H9 (cell line): Measurements from ENCODE around the gene LRIG1. TPM values are rescaled to one million over a fixed set of nuclear protein-coding genes. Genes with fewer than 3 reads are reported as not detected.

Source experiments
- DNase-seq: peaks from one replicate; pipeline ENCODE4 v3.0.0-alpha.2; 2017
- H2AFZ ChIP-seq: one replicate; pipeline ENCODE4 v1.6.1; 2013; ENCODE audit warnings: mild to moderate bottlenecking, low read length, control low read depth, moderate library complexity
- H2AK5ac ChIP-seq: 2 replicates; pipeline ENCODE4 v1.6.1; 2013; ENCODE audit warnings: low read length, control low read depth, mixed read lengths; ENCODE audit not compliant: insufficient read length
- H2BK120ac ChIP-seq: one replicate; pipeline ENCODE4 v1.6.1; 2013; ENCODE audit warnings: low read depth, mild to moderate bottlenecking, low read length, control low read depth, inconsistent platforms; ENCODE audit not compliant: poor library complexity, severe bottlenecking
- H2BK12ac ChIP-seq: 2 replicates; pipeline ENCODE4 v1.6.1; 2013; ENCODE audit warnings: low read length, control low read depth, mixed read lengths, low read depth; ENCODE audit not compliant: insufficient read length
- H2BK15ac ChIP-seq: 2 replicates; pipeline ENCODE4 v1.6.1; 2013; ENCODE audit warnings: low read depth, low read length, control low read depth
- H2BK20ac ChIP-seq: one replicate; pipeline ENCODE4 v1.6.1; 2013; ENCODE audit warnings: low read depth, mild to moderate bottlenecking, low read length, control low read depth, inconsistent platforms; ENCODE audit not compliant: poor library complexity, severe bottlenecking
- H2BK5ac ChIP-seq: 2 replicates; pipeline ENCODE4 v1.6.1; 2013; ENCODE audit warnings: low read length, control low read depth, mixed read lengths; ENCODE audit not compliant: insufficient read length
- H3K14ac ChIP-seq: 2 replicates; pipeline ENCODE4 v1.6.1; 2013; ENCODE audit warnings: low read length, control low read depth; ENCODE audit not compliant: insufficient read depth
- H3K18ac ChIP-seq: 2 replicates; pipeline ENCODE4 v1.6.1; 2013; ENCODE audit warnings: low read depth, mild to moderate bottlenecking, mixed read lengths, low read length, control low read depth; ENCODE audit not compliant: insufficient read length
- H3K23ac ChIP-seq: 2 replicates; pipeline ENCODE4 v1.6.1; 2013; ENCODE audit warnings: low read length, control low read depth, mixed read lengths, low read depth; ENCODE audit not compliant: insufficient read length
- H3K23me2 ChIP-seq: 2 replicates; pipeline ENCODE4 v1.6.1; 2013; ENCODE audit warnings: low read depth, mild to moderate bottlenecking, mixed read lengths, low read length, control low read depth; ENCODE audit not compliant: insufficient read length, poor library complexity, severe bottlenecking
- H3K27ac ChIP-seq: 2 replicates; pipeline ENCODE4 v1.5.1; 2013; ENCODE audit warnings: low read length, control low read depth, mixed read lengths, low read depth; ENCODE audit not compliant: insufficient read length
- H3K27me3 ChIP-seq: 2 replicates; pipeline ENCODE4 v1.6.1; 2013; ENCODE audit warnings: low read length, control low read depth, inconsistent platforms; ENCODE audit not compliant: insufficient read depth
- H3K4ac ChIP-seq: 2 replicates; pipeline ENCODE4 v1.6.1; 2013; ENCODE audit warnings: low read depth, mild to moderate bottlenecking, control low read depth, inconsistent platforms, low read length, moderate library complexity
- H3K4me1 ChIP-seq: 2 replicates; pipeline ENCODE4 v1.6.1; 2013; ENCODE audit warnings: low read length, control low read depth, inconsistent platforms; ENCODE audit not compliant: insufficient read depth
- H3K4me2 ChIP-seq: 2 replicates; pipeline ENCODE4 v1.6.1; 2013; ENCODE audit warnings: low read length, control low read depth, mixed read lengths; ENCODE audit not compliant: insufficient read length, insufficient read depth
- H3K56ac ChIP-seq: 2 replicates; pipeline ENCODE4 v1.6.1; 2013; ENCODE audit warnings: low read depth, mild to moderate bottlenecking, mixed read lengths, low read length, control low read depth; ENCODE audit not compliant: insufficient read length
- H3K79me1 ChIP-seq: 2 replicates; pipeline ENCODE4 v1.6.1; 2013; ENCODE audit warnings: low read depth, mild to moderate bottlenecking, moderate library complexity, low read length, control low read depth, inconsistent platforms; ENCODE audit not compliant: insufficient read depth, poor library complexity, severe bottlenecking
- H3K79me2 ChIP-seq: 2 replicates; pipeline ENCODE4 v1.6.1; 2013; ENCODE audit warnings: low read length, control low read depth, inconsistent platforms; ENCODE audit not compliant: insufficient read depth
- H3K9ac ChIP-seq: 2 replicates; pipeline ENCODE4 v1.6.1; 2013; ENCODE audit warnings: low read length, control low read depth, mixed read lengths; ENCODE audit not compliant: insufficient read length; ENCODE audit errors: extremely low read depth
- H3K9me3 ChIP-seq: one replicate; pipeline ENCODE4 v1.6.1; 2013; ENCODE audit warnings: low read depth, low read length, inconsistent platforms; ENCODE audit not compliant: control insufficient read depth
- H3T11ph ChIP-seq: one replicate; pipeline ENCODE4 v1.6.1; 2013; ENCODE audit warnings: mild to moderate bottlenecking, low read length, control low read depth, inconsistent platforms
- H4K20me1 ChIP-seq: one replicate; pipeline ENCODE4 v1.6.1; 2013; ENCODE audit not compliant: control insufficient read depth, insufficient read length, insufficient read depth
- H4K5ac ChIP-seq: 2 replicates; pipeline ENCODE4 v1.6.1; 2013; ENCODE audit warnings: low read depth, mild to moderate bottlenecking, mixed read lengths, low read length, control low read depth; ENCODE audit not compliant: insufficient read length
- H4K8ac ChIP-seq: replicated peaks from 2 replicates; pipeline ENCODE4 v1.6.1; 2013; ENCODE audit warnings: low read length, control low read depth, mixed read lengths, low read depth; ENCODE audit not compliant: insufficient read length
- H4K91ac ChIP-seq: 2 replicates; pipeline ENCODE4 v1.6.1; 2013; ENCODE audit warnings: low read depth, mild to moderate bottlenecking, moderate library complexity, mixed read lengths, low read length, control low read depth; ENCODE audit not compliant: insufficient read length
- H3K27ac Mint-ChIP-seq, 3 experiments: 2 replicates in 2 of 3; 3 replicates in 1 of 3; pipeline ENCODE4 v1.8.0; 2020 to 2021; ENCODE audit warnings: mixed read lengths in 3 of 3, mild to moderate bottlenecking in 1 of 3, moderate library complexity in 1 of 3
- H3K27me3 Mint-ChIP-seq: 2 replicates; pipeline ENCODE4 v1.8.0; 2021; ENCODE audit warnings: low read depth, mild to moderate bottlenecking, moderate library complexity, mixed read lengths
- H3K36me3 Mint-ChIP-seq, 3 experiments: 2 replicates in 2 of 3; 3 replicates in 1 of 3; pipeline ENCODE4 v1.8.0; 2020 to 2021; ENCODE audit warnings: low read depth in 3 of 3, mixed read lengths in 3 of 3; ENCODE audit not compliant: insufficient read depth in 1 of 3
- H3K4me1 Mint-ChIP-seq, 2 experiments: 2 replicates each; pipeline ENCODE4 v1.8.0; 2020; ENCODE audit warnings: mixed read lengths in 2 of 2
- H3K4me3 Mint-ChIP-seq, 2 experiments: 2 replicates in 1 of 2; 3 replicates in 1 of 2; pipeline ENCODE4 v1.8.0; 2020 to 2021; ENCODE audit warnings: mild to moderate bottlenecking in 2 of 2, mixed read lengths in 2 of 2, moderate library complexity in 1 of 2
- H3K9me3 Mint-ChIP-seq, 2 experiments: 2 replicates in 1 of 2; 3 replicates in 1 of 2; pipeline ENCODE4 v1.8.0; 2020; ENCODE audit warnings: mild to moderate bottlenecking in 2 of 2, mixed read lengths in 2 of 2, moderate library complexity in 1 of 2
- CTCF ChIP-seq: fragments of 200-600 bp; sonication (generic); conservative IDR thresholded peaks from 3 replicates; pipeline ENCODE4 v1.8.0; 2021; ENCODE audit warnings: antibody characterized with exemption, mild to moderate bottlenecking
- WGBS: extraction: QIAGEN DNeasy Blood & Tissue Kit; methylation state at CpG from one replicate; pipeline ENCODE4 v1.1.7; 2013; ENCODE audit warnings: missing lambda C conversion rate, low lambda C conversion rate, mixed read lengths; ENCODE audit not compliant: insufficient read length; ENCODE audit errors: extremely low coverage; 5-methylcytosine and 5-hydroxymethylcytosine counted together
- total RNA-seq: library from RNA; stranded (reverse); gene quantifications from 2 replicates; pipeline ENCODE4 v1.2.1, GENCODE V29; 2021

The LRIG1 gene
- total RNA-seq, 1 experiment from 2014 or later, result 70.3 TPM

GRCh38 chr3:66489115-66489514 is 11.7 kb downstream of the LRIG1 start:
- H3K4me1 ChIP-seq, result peaks cover 34% of the 10 kb centered on the region

More at GRCh38 chr3:66489115-66489514, 11.7 kb downstream of the LRIG1 start:
- Histone ChIP-seq H3K14ac (no peak overlapping the region), H3K79me1 (peaks cover 8% of the 10 kb centered on the region), H3K18ac (no peak overlapping the region), H2BK20ac (no peak overlapping the region), H3K4me2 (no peak overlapping the region), H3K23ac (no peak overlapping the region), H3T11ph (no peak overlapping the region), H3K9me3 (no peaks in the 10 kb centered on the region), H2AK5ac (no peak overlapping the region), H4K91ac (no peak overlapping the region), H3K56ac (no peak overlapping the region), H3K23me2 (no peaks in the 10 kb centered on the region), H2AFZ (no peak overlapping the region), H3K79me2 (peaks cover 76% of the 10 kb centered on the region), H2BK5ac (no peak overlapping the region), H3K27me3 (no peaks in the 10 kb centered on the region), H4K5ac (no peak overlapping the region), H2BK12ac (no peak overlapping the region), H3K4ac (no peak overlapping the region), H3K9ac (no peak overlapping the region), H3K27ac (no peak overlapping the region), H2BK120ac (no peak overlapping the region), H4K8ac (no peak overlapping the region), H4K20me1 (no peaks in the 10 kb centered on the region), H2BK15ac (no peak overlapping the region)
- no peaks in the 10 kb centered on the region for H3K27me3 Mint-ChIP-seq
- peak overlapping the region in 1 of 2 experiments; percentile 49; a peak in 2 of 5 replicates for H3K4me3 Mint-ChIP-seq
- TF ChIP-seq CTCF, result no peak
- peaks cover 89 to 93% of the 10 kb centered on the region in 2 experiments for H3K4me1 Mint-ChIP-seq
- no CpG with 5 or more reads among the region's 2 CpGs for WGBS
- no peaks in the 10 kb centered on the region; a peak in 1 of 5 replicates for H3K9me3 Mint-ChIP-seq
- H3K27ac Mint-ChIP-seq, result peak overlapping the region in 2 of 3 experiments; percentile 28 to 82; a peak in 3 of 7 replicates
- no peak for DNase-seq
- H3K36me3 Mint-ChIP-seq, result peaks cover 7 to 27% (median 9%) of the 10 kb centered on the region in 3 experiments; a peak in 6 of 7 replicates
